Measurements from ENCODE around the gene PTPRZ1.

GRCh38 chr7:121878918-121879464, 6.0 kb downstream of the PTPRZ1 start:
- no peak for TF ChIP-seq ZNF274 (IDR thresholded peaks at IDR 0.05; ENCODE audit: low read depth, low read length)
- no peak for TF ChIP-seq YY1 (IDR thresholded peaks at IDR 0.05; ENCODE audit: insufficient read depth, insufficient read length)
- no peak for TF ChIP-seq SUZ12 (IDR thresholded peaks at IDR 0.05; ENCODE audit: extremely low read depth, insufficient read depth, insufficient read length)
